MM.1S (cell line): ENCODE measurements around the gene ANGPTL8.

Source experiments
- DNase-seq: peaks from one replicate; pipeline ENCODE4 v3.0.0-alpha.2; 2015
- H2AFZ ChIP-seq: fragments of 300-600 bp; sonication (generic); 2 replicates; pipeline ENCODE4 v1.6.0; 2016; ENCODE audit warnings: antibody characterized with exemption, low read length
- H3F3A ChIP-seq: fragments of 300-600 bp; sonication (generic); 2 replicates; pipeline ENCODE4 v1.6.1; 2016; ENCODE audit warnings: mild to moderate bottlenecking, antibody characterized with exemption, low read length, moderate library complexity, mixed read lengths; ENCODE audit not compliant: insufficient read depth
- H3K27ac ChIP-seq: fragments of 300-600 bp; sonication (generic); 2 replicates; pipeline ENCODE4 v1.5.1; 2016; ENCODE audit warnings: mild to moderate bottlenecking, low read length
- H3K27me3 ChIP-seq: fragments of 300-600 bp; sonication (generic); replicated peaks from 2 replicates; pipeline ENCODE4 v1.6.0; 2016; ENCODE audit warnings: low read length; ENCODE audit not compliant: insufficient read depth
- H3K36me3 ChIP-seq: fragments of 300-600 bp; sonication (generic); replicated peaks from 2 replicates; pipeline ENCODE4 v1.6.1; 2016; ENCODE audit warnings: mild to moderate bottlenecking, low read length, mixed read lengths; ENCODE audit not compliant: insufficient read depth
- H3K4me1 ChIP-seq: fragments of 300-600 bp; sonication (generic); 2 replicates; pipeline ENCODE4 v1.6.1; 2016; ENCODE audit warnings: low read length, mixed read lengths
- H3K4me2 ChIP-seq: fragments of 300-600 bp; sonication (generic); 2 replicates; pipeline ENCODE4 v1.6.0; 2016; ENCODE audit warnings: low read depth, low read length
- H3K4me3 ChIP-seq: fragments of 300-600 bp; sonication (generic); 2 replicates; pipeline ENCODE4 v1.5.1; 2016; ENCODE audit warnings: low read length, mixed read lengths
- H3K79me2 ChIP-seq: fragments of 300-600 bp; sonication (generic); 2 replicates; pipeline ENCODE4 v1.6.1; 2016; ENCODE audit warnings: mixed run types, low read length, mixed read lengths
- H3K9ac ChIP-seq: fragments of 300-600 bp; sonication (generic); 2 replicates; pipeline ENCODE4 v1.6.1; 2016; ENCODE audit warnings: low read length, mixed read lengths
- H3K9me2 ChIP-seq: fragments of 300-600 bp; sonication (generic); replicated peaks from 2 replicates; pipeline ENCODE4 v1.6.1; 2016; ENCODE audit warnings: mild to moderate bottlenecking, low read length, mixed read lengths; ENCODE audit not compliant: insufficient read depth
- H3K9me3 ChIP-seq: fragments of 300-600 bp; sonication (generic); replicated peaks from 2 replicates; pipeline ENCODE4 v1.6.1; 2016; ENCODE audit warnings: mild to moderate bottlenecking, low read length, mixed read lengths; ENCODE audit not compliant: insufficient read depth
- H4K20me1 ChIP-seq: fragments of 300-600 bp; sonication (generic); 2 replicates; pipeline ENCODE4 v1.6.1; 2016; ENCODE audit warnings: mild to moderate bottlenecking, low read length, moderate library complexity, mixed read lengths; ENCODE audit not compliant: insufficient read depth
- EZH2 ChIP-seq: fragments of 300-600 bp; sonication (generic); optimal IDR thresholded peaks from 2 replicates; pipeline ENCODE3; 2017; ENCODE audit warnings: low read depth, mild to moderate bottlenecking, antibody characterized with exemption, low read length, mixed read lengths
- EZH2phosphoT487 ChIP-seq: fragments of 300-600 bp; sonication (generic); IDR thresholded peaks from 2 replicates; pipeline ENCODE4 v1.6.1; 2018; ENCODE audit warnings: antibody characterized with exemption, low read length
- TF ChIP-seq, protein P1 (sequence below): fragments of 300-600 bp; sonication (generic); IDR thresholded peaks from 2 replicates; pipeline ENCODE4 v1.5.1; 2016; ENCODE audit warnings: antibody characterized with exemption, low read length, mixed read lengths

The ANGPTL8 gene

DNA sequence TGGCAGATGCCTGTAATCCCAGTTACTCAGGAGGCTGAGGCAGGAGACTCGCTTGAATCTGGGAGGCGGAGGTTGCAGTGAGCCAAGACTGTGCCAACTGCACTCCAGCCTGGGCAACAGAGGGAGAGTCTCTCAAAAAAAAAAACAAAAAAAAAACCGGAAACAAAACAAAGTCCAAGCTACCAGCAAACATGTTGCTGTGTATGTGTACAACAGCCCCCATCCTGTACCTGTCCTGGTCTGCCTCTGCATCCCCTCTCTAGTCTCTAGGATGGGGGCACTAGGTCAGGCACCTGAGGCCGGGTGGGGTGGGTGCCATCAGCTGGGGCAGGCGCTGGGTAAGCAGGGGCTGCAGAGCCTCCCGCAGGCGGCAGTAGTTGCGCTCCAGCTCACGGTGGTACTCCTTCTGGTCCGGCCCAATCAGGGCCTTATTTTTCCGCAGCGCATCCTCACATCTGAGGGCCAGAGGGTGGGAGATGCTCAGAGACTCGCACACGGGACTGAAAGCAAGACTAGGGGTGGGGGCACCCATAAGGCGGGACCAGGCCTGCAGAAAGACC, 39.3 kb upstream of the ANGPTL8 start:
- no peak for TF ChIP-seq EZH2phosphoT487
- TF ChIP-seq, protein P1, sequence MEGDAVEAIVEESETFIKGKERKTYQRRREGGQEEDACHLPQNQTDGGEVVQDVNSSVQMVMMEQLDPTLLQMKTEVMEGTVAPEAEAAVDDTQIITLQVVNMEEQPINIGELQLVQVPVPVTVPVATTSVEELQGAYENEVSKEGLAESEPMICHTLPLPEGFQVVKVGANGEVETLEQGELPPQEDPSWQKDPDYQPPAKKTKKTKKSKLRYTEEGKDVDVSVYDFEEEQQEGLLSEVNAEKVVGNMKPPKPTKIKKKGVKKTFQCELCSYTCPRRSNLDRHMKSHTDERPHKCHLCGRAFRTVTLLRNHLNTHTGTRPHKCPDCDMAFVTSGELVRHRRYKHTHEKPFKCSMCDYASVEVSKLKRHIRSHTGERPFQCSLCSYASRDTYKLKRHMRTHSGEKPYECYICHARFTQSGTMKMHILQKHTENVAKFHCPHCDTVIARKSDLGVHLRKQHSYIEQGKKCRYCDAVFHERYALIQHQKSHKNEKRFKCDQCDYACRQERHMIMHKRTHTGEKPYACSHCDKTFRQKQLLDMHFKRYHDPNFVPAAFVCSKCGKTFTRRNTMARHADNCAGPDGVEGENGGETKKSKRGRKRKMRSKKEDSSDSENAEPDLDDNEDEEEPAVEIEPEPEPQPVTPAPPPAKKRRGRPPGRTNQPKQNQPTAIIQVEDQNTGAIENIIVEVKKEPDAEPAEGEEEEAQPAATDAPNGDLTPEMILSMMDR = no peak
- no peak for TF ChIP-seq EZH2
- peaks cover 5% of the 10 kb centered on the region; the same call in 1 of the 2 replicates for H3F3A ChIP-seq
- no peaks in the 10 kb centered on the region for H3K9me3 ChIP-seq
- 0 out of 2 replicates have a peak, but pooled peaks cover 3% of the 10 kb centered on the region for H3K79me2 ChIP-seq
- H3K4me1 ChIP-seq = 0 out of 2 replicates have a peak, but pooled peaks cover 3% of the 10 kb centered on the region
- no peaks in the 10 kb centered on the region for H3K36me3 ChIP-seq
- no peak overlapping the region for H3K4me2 ChIP-seq
- no peak overlapping the region for H2AFZ ChIP-seq
- DNase-seq = no peak
- no peak overlapping the region for H3K27ac ChIP-seq
- H3K9ac ChIP-seq = no peak overlapping the region
- H3K4me3 ChIP-seq = no peak overlapping the region
- no peaks in the 10 kb centered on the region for H3K27me3 ChIP-seq
- H3K9me2 ChIP-seq = no peaks in the 10 kb centered on the region
- H4K20me1 ChIP-seq = no peaks in the 10 kb centered on the region

DNA sequence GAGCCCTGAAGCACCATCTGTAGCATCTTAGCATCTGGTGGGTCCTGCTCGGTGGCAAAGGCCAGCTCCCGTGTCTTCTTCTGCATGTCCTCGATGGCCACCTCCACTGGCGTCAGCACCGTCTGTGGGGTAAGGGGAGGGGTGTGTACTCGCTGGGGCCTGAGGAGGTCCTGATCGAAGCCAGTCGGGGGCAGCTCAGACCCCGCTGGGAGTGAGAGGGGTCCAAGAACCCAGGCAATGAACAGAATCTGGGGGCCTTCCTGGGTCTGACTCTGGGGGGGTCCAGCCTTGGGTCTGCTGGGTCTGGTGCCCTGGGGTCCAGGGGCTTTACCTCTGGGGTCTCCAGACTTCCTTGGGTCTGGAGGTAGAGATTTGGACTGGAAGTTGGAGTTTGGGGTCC, 38.5 kb upstream of the ANGPTL8 start:
- TF ChIP-seq EZH2phosphoT487 = no peak
- TF ChIP-seq, protein P1 = no peak
- no peak for TF ChIP-seq EZH2
- no peak overlapping the region for H3K9ac ChIP-seq
- 0 out of 2 replicates have a peak, but pooled peaks cover 3% of the 10 kb centered on the region for H3K4me1 ChIP-seq
- H3K9me3 ChIP-seq = no peaks in the 10 kb centered on the region
- no peaks in the 10 kb centered on the region for H3K27me3 ChIP-seq
- H3K36me3 ChIP-seq = no peaks in the 10 kb centered on the region
- DNase-seq = no peak
- H3F3A ChIP-seq = peaks cover 10% of the 10 kb centered on the region
- H2AFZ ChIP-seq = no peak overlapping the region
- no peaks in the 10 kb centered on the region for H3K9me2 ChIP-seq
- no peaks in the 10 kb centered on the region for H4K20me1 ChIP-seq
- H3K27ac ChIP-seq = no peak overlapping the region
- H3K4me3 ChIP-seq = no peak overlapping the region
- H3K79me2 ChIP-seq = 0 out of 2 replicates have a peak, but pooled peaks cover 3% of the 10 kb centered on the region
- H3K4me2 ChIP-seq = no peak overlapping the region

DNA sequence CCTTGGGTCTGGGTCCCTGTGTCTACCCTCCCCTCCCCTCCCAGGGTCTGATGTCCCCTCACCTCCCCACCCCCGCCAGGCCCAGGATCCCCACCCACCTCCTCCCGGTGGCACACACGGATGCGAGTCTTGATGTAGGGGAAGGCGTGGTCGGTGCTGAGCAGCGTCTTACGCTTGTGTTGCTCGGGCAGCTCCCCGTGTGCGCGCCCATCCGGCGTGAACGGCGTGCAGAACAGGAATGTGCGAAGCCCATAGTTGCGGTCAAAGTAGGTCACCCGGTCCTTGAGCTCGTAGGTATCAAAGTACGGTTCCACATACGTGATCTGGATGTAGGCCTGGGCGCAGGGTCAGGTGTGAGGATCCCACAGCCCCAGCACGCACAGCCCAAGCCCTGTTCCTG, 37.6 kb upstream of the ANGPTL8 start:
- H3F3A ChIP-seq = peaks cover 10% of the 10 kb centered on the region
- H3K4me3 ChIP-seq = no peak overlapping the region
- no peak overlapping the region for H3K4me2 ChIP-seq
- no peak overlapping the region for H3K9ac ChIP-seq
- H4K20me1 ChIP-seq = no peaks in the 10 kb centered on the region
- H3K27me3 ChIP-seq = no peaks in the 10 kb centered on the region
- 0 out of 2 replicates have a peak, but pooled peaks cover 3% of the 10 kb centered on the region for H3K4me1 ChIP-seq
- no peak for DNase-seq
- no peaks in the 10 kb centered on the region for H3K9me3 ChIP-seq
- no peak for TF ChIP-seq EZH2
- TF ChIP-seq, protein P1 = no peak
- no peak for TF ChIP-seq EZH2phosphoT487
- H3K27ac ChIP-seq = no peak overlapping the region
- no peaks in the 10 kb centered on the region for H3K9me2 ChIP-seq
- H2AFZ ChIP-seq = no peak overlapping the region
- no peaks in the 10 kb centered on the region for H3K36me3 ChIP-seq
- H3K79me2 ChIP-seq = no peaks in the 10 kb centered on the region
